ENCODE measurements around the gene PCLAF.
A peak's percentile ranks its signal among the peaks of the same experiment; 100 is the strongest.
"Not testable (repeated sequence)": the region's sequence is repeated elsewhere in the genome, so short reads cannot be mapped to it uniquely, and the experiment has no call there.

Gene PCLAF

DNA sequence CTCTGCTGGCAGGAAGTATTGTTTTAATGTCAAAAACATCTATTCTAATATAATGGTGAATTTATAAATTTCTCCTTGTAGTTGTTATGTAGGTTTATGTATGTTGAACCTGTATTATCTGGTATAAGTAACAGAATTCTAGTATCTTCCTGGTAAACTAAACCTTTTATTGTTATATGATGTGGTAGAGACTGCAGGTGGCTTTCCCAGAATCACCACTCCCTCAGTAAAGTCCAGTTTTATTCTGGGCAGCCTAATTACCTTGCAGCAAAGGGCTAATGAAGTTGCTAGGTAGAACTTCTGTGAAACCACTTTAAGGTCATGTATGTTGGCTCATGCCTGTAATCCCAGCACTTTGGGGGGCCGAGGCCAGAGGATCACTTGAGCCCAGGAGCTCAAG lies 40.9 kb downstream of the PCLAF start:
- no peak overlapping the region for H3K9ac ChIP-seq (ENCODE audit: low read depth, low read length)
- H3K36me3 ChIP-seq (ENCODE audit: control insufficient read depth, insufficient read depth, low read length), result no peaks in the 10 kb centered on the region
- H3K4me3 ChIP-seq (ENCODE audit: low read depth, low read length), result no peak overlapping the region
- H3K27me3 ChIP-seq (ENCODE audit: control insufficient read depth, insufficient read depth, low read length), result no peaks in the 10 kb centered on the region
- H3K4me1 ChIP-seq (ENCODE audit: control insufficient read depth, insufficient read depth, low read length), result peaks cover 4% of the 10 kb centered on the region
- H3K9me3 ChIP-seq (ENCODE audit: control insufficient read depth, insufficient read depth, low read length), result no peaks in the 10 kb centered on the region

- H3K4me1 ChIP-seq (ENCODE audit: control insufficient read depth, insufficient read depth, low read length), result peaks cover 4% of the 10 kb centered on the region
- H3K27me3 ChIP-seq (ENCODE audit: control insufficient read depth, insufficient read depth, low read length), result no peaks in the 10 kb centered on the region
- H3K36me3 ChIP-seq (ENCODE audit: control insufficient read depth, insufficient read depth, low read length), result no peaks in the 10 kb centered on the region
- H3K4me3 ChIP-seq (ENCODE audit: low read depth, low read length), result no peak overlapping the region
- H3K9ac ChIP-seq (ENCODE audit: low read depth, low read length), result no peak overlapping the region
- no peaks in the 10 kb centered on the region for H3K9me3 ChIP-seq (ENCODE audit: control insufficient read depth, insufficient read depth, low read length)
Measured at GRCh38 chr15:64337761-64338160, 43.5 kb downstream of the PCLAF start.

GRCh38 chr15:64333986-64334929 lies 47.0 kb downstream of the PCLAF start:
- no peaks in the 10 kb centered on the region for H3K4me1 ChIP-seq (ENCODE audit: control insufficient read depth, insufficient read depth, low read length)
- H3K27me3 ChIP-seq (ENCODE audit: control insufficient read depth, insufficient read depth, low read length), result no peaks in the 10 kb centered on the region
- no peaks in the 10 kb centered on the region for H3K9me3 ChIP-seq (ENCODE audit: control insufficient read depth, insufficient read depth, low read length)
- no peak overlapping the region for H3K9ac ChIP-seq (ENCODE audit: low read depth, low read length)
- H3K36me3 ChIP-seq (ENCODE audit: control insufficient read depth, insufficient read depth, low read length), result no peaks in the 10 kb centered on the region
- no peak overlapping the region for H3K4me3 ChIP-seq (ENCODE audit: low read depth, low read length)

DNA sequence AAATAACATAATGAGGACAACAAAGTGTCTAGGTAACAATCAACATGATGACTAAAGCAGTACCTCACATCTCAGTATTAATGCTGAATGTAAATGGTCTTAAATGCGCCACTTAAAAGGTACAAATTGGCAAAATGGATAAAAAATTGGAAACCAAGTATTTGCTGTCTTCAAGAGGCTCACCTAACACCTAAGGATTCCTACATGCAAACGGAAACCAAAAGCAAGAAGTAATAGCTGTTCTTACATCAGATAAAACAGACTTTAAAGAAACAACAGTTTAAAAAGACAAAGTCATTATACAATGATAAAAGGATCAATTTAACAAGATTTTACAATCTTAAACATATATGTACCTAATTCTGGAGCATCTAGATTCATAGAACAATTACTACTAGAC lies 47.7 kb downstream of the PCLAF start:
- Histone ChIP-seq H3K9ac (ENCODE audit: low read depth, low read length) (no peak overlapping the region), H3K4me3 (ENCODE audit: low read depth, low read length) (no peak overlapping the region), H3K9me3 (ENCODE audit: control insufficient read depth, insufficient read depth, low read length) (no peaks in the 10 kb centered on the region), H3K4me1 (ENCODE audit: control insufficient read depth, insufficient read depth, low read length) (no peaks in the 10 kb centered on the region), H3K36me3 (ENCODE audit: control insufficient read depth, insufficient read depth, low read length) (no peaks in the 10 kb centered on the region), H3K27me3 (ENCODE audit: control insufficient read depth, insufficient read depth, low read length) (no peaks in the 10 kb centered on the region)

DNA sequence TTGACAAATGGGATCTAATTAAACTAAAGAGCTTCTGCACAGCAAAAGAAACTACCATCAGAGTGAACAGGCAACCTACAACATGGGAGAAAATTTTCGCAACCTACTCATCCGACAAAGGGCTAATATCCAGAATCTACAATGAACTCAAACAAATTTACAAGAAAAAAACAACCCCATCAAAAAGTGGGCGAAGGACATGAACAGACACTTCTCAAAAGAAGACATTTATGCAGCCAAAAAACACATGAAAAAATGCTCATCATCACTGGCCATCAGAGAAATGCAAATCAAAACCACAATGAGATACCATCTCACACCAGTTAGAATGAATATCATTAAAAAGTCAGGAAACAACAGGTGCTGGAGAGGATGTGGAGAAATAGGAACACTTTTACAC lies 49.6 kb downstream of the PCLAF start:
- H3K9me3 ChIP-seq (ENCODE audit: control insufficient read depth, insufficient read depth, low read length); H3K36me3 ChIP-seq (ENCODE audit: control insufficient read depth, insufficient read depth, low read length); H3K4me3 ChIP-seq (ENCODE audit: low read depth, low read length); H3K27me3 ChIP-seq (ENCODE audit: control insufficient read depth, insufficient read depth, low read length); H3K4me1 ChIP-seq (ENCODE audit: control insufficient read depth, insufficient read depth, low read length); H3K9ac ChIP-seq (ENCODE audit: low read depth, low read length): not testable (repeated sequence)

- not testable (repeated sequence) for H3K4me3 ChIP-seq (ENCODE audit: low read depth, low read length); H3K36me3 ChIP-seq (ENCODE audit: control insufficient read depth, insufficient read depth, low read length); H3K4me1 ChIP-seq (ENCODE audit: control insufficient read depth, insufficient read depth, low read length); H3K9me3 ChIP-seq (ENCODE audit: control insufficient read depth, insufficient read depth, low read length); H3K9ac ChIP-seq (ENCODE audit: low read depth, low read length); H3K27me3 ChIP-seq (ENCODE audit: control insufficient read depth, insufficient read depth, low read length)
Measured at GRCh38 chr15:64326975-64327374, 54.3 kb downstream of the PCLAF start.

DNA sequence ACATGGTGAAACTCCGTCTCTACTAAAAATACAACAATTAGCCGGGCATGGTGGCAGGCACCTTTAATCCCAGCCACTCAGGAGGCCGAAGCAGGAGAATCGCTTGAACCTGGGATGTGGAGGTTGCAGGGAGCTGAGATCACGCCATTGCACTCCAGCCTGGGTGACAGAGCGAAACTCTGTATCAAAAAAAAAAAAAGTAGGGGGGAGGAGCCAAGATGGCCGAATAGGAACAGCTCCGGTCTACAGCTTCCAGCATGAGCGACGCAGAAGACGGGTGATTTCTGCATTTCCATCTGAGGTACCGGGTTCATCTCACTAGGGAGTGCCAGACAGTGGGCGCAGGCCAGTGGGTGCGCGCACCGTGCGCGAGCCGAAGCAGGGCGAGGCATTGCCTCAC lies 54.8 kb downstream of the PCLAF start:
- H3K9me3 ChIP-seq (ENCODE audit: control insufficient read depth, insufficient read depth, low read length); H3K4me1 ChIP-seq (ENCODE audit: control insufficient read depth, insufficient read depth, low read length); H3K36me3 ChIP-seq (ENCODE audit: control insufficient read depth, insufficient read depth, low read length); H3K9ac ChIP-seq (ENCODE audit: low read depth, low read length); H3K27me3 ChIP-seq (ENCODE audit: control insufficient read depth, insufficient read depth, low read length): not testable (repeated sequence)
- H3K4me3 ChIP-seq (ENCODE audit: low read depth, low read length), result peak overlapping the region; percentile 26

- Histone ChIP-seq H3K9me3 (ENCODE audit: control insufficient read depth, insufficient read depth, low read length) (no peaks in the 10 kb centered on the region), H3K4me3 (ENCODE audit: low read depth, low read length) (no peak overlapping the region), H3K27me3 (ENCODE audit: control insufficient read depth, insufficient read depth, low read length) (no peaks in the 10 kb centered on the region), H3K4me1 (ENCODE audit: control insufficient read depth, insufficient read depth, low read length) (no peaks in the 10 kb centered on the region), H3K36me3 (ENCODE audit: control insufficient read depth, insufficient read depth, low read length) (no peaks in the 10 kb centered on the region), H3K9ac (ENCODE audit: low read depth, low read length) (no peak overlapping the region)
Measured at GRCh38 chr15:64324165-64324877, 56.9 kb downstream of the PCLAF start.

GRCh38 chr15:64315216-64315615 lies 66.0 kb downstream of the PCLAF start:
- Histone ChIP-seq H3K4me1 (ENCODE audit: control insufficient read depth, insufficient read depth, low read length) (peaks cover 2% of the 10 kb centered on the region), H3K9me3 (ENCODE audit: control insufficient read depth, insufficient read depth, low read length) (no peaks in the 10 kb centered on the region), H3K9ac (ENCODE audit: low read depth, low read length) (no peak overlapping the region), H3K4me3 (ENCODE audit: low read depth, low read length) (no peak overlapping the region), H3K36me3 (ENCODE audit: control insufficient read depth, insufficient read depth, low read length) (no peaks in the 10 kb centered on the region), H3K27me3 (ENCODE audit: control insufficient read depth, insufficient read depth, low read length) (no peaks in the 10 kb centered on the region)

DNA sequence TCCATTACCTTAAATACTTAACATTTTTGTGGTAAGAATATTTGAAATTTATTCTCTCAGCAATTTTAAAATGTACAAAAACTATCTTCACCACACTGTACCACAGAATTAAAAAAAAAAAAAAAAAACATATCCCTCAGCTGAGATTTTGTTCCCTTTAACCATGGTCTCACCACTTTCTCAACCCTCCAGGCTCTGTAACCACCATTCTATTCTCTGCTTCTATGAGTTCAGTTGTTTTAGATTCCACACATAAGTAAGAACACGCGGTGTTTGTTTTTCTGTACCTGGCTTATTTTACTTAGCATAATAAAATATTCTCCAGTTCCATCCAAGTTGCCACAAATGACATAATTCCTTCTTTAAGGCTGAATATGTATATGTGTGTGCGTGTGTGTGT lies 66.8 kb downstream of the PCLAF start:
- no peaks in the 10 kb centered on the region for H3K36me3 ChIP-seq (ENCODE audit: control insufficient read depth, insufficient read depth, low read length)
- no peak overlapping the region for H3K9ac ChIP-seq (ENCODE audit: low read depth, low read length)
- H3K4me3 ChIP-seq (ENCODE audit: low read depth, low read length), result no peak overlapping the region
- no peaks in the 10 kb centered on the region for H3K27me3 ChIP-seq (ENCODE audit: control insufficient read depth, insufficient read depth, low read length)
- H3K9me3 ChIP-seq (ENCODE audit: control insufficient read depth, insufficient read depth, low read length), result no peaks in the 10 kb centered on the region
- H3K4me1 ChIP-seq (ENCODE audit: control insufficient read depth, insufficient read depth, low read length), result peaks cover 2% of the 10 kb centered on the region
